Kidney tubule cell (primary cell): Measurements from ENCODE around the gene NT5C3A.
"Not testable (repeated sequence)": the region's sequence is repeated elsewhere in the genome, so short reads cannot be mapped to it uniquely, and the experiment has no call there.

Source experiments
- DNase-seq: peaks from one replicate; pipeline ENCODE4 v3.0.0-alpha.2; 2018; ENCODE audit warnings: low spot score

NT5C3A gene

GRCh38 chr7:33041631-33042428, 20.7 kb downstream of the NT5C3A start:
- DNase-seq = no peak

GRCh38 chr7:33040803-33041516, 21.6 kb downstream of the NT5C3A start:
- DNase-seq = peak; percentile 83

- no peak for DNase-seq
Observed at GRCh38 chr7:33039903-33040292, 22.7 kb downstream of the NT5C3A start.

- DNase-seq = no peak
Observed at GRCh38 chr7:33039257-33039902, 23.2 kb downstream of the NT5C3A start.

GRCh38 chr7:33038639-33039038, 23.9 kb downstream of the NT5C3A start:
- DNase-seq = no peak

GRCh38 chr7:33035776-33036175, 26.8 kb downstream of the NT5C3A start:
- peak; percentile 11 for DNase-seq

- DNase-seq = no peak
Observed at GRCh38 chr7:33024189-33024757, 38.3 kb downstream of the NT5C3A start.

- DNase-seq = no peak
Observed at GRCh38 chr7:33012364-33012763, 50.2 kb downstream of the NT5C3A start.

GRCh38 chr7:33009734-33010133, 52.8 kb downstream of the NT5C3A start:
- no peak for DNase-seq

- DNase-seq = not testable (repeated sequence)
Observed at GRCh38 chr7:33005690-33006089, 56.9 kb downstream of the NT5C3A start.

- DNase-seq = not testable (repeated sequence)
Observed at GRCh38 chr7:33005193-33005592, 57.4 kb downstream of the NT5C3A start.

- not testable (repeated sequence) for DNase-seq
Observed at GRCh38 chr7:33004104-33004616, 58.4 kb downstream of the NT5C3A start.

GRCh38 chr7:33003111-33003510, 59.5 kb downstream of the NT5C3A start:
- DNase-seq = not testable (repeated sequence)

- not testable (repeated sequence) for DNase-seq
Observed at GRCh38 chr7:32999380-32999779, 63.2 kb downstream of the NT5C3A start.

- DNase-seq = peak; percentile 51
Observed at GRCh38 chr7:32998361-32999171, 64.0 kb downstream of the NT5C3A start.

GRCh38 chr7:32997956-32998355, 64.6 kb downstream of the NT5C3A start:
- not testable (repeated sequence) for DNase-seq

- DNase-seq = peak; percentile 80
Observed at GRCh38 chr7:32992750-32993149, 69.8 kb downstream of the NT5C3A start.

GRCh38 chr7:32991975-32992700, 70.4 kb downstream of the NT5C3A start:
- not testable (repeated sequence) for DNase-seq

GRCh38 chr7:32991068-32991585, 71.4 kb downstream of the NT5C3A start:
- DNase-seq = not testable (repeated sequence)

GRCh38 chr7:32988148-32988547, 74.4 kb downstream of the NT5C3A start:
- not testable (repeated sequence) for DNase-seq
